ENCODE data around the gene SEPTIN2.
"Not testable (repeated sequence)": the region's sequence is repeated elsewhere in the genome, so short reads cannot be mapped to it uniquely, and the experiment has no call there.

SEPTIN2 gene

GRCh38 chr2:241312082-241312481, 3.6 kb upstream of the SEPTIN2 start:
- H3K4me3 ChIP-seq (ENCODE audit: low read depth, low read length) = no peak overlapping the region
- peak; percentile 47 for DNase-seq (ENCODE audit: low read depth, low spot score)
- in situ Hi-C loops (cut with HindIII; ENCODE audit: low sequenced_read_pairs) = no loop called here

GRCh38 chr2:241313543-241314095, 2.1 kb upstream of the SEPTIN2 start:
- DNase-seq (ENCODE audit: low read depth, low spot score) = no peak
- peak overlapping the region; percentile 90 for H3K4me3 ChIP-seq (ENCODE audit: low read depth, low read length)
- no peak for TF ChIP-seq CTCF (IDR thresholded peaks at IDR 0.05; ENCODE audit: low read depth, low read length)

More at GRCh38 chr2:241312082-241312481, 3.6 kb upstream of the SEPTIN2 start:
- no peak for TF ChIP-seq CTCF (IDR thresholded peaks at IDR 0.05; ENCODE audit: low read depth, low read length)

GRCh38 chr2:241314226-241315092, 1.3 kb upstream of the SEPTIN2 start:
- DNase-seq (ENCODE audit: low read depth, low spot score) = peak; percentile 64
- no peak for TF ChIP-seq CTCF (IDR thresholded peaks at IDR 0.05; ENCODE audit: low read depth, low read length)
- in situ Hi-C loops (cut with HindIII; ENCODE audit: low sequenced_read_pairs) = no loop called here
- H3K4me3 ChIP-seq (ENCODE audit: low read depth, low read length) = peak overlapping the region; percentile 90

More at GRCh38 chr2:241313543-241314095, 2.1 kb upstream of the SEPTIN2 start:
- in situ Hi-C loops (cut with HindIII; ENCODE audit: low sequenced_read_pairs) = no loop called here

GRCh38 chr2:241315093-241315878, 439 bp upstream of the SEPTIN2 start, which contains the start of gene HDLBP:
Gene HDLBP (minus strand): TSS chr2:241315672. CDS start chr2:241266869, 48,803 bp downstream.
- TF ChIP-seq CTCF (IDR thresholded peaks at IDR 0.05; ENCODE audit: low read depth, low read length) = peak; percentile 40
- in situ Hi-C loops (cut with HindIII; ENCODE audit: low sequenced_read_pairs) = no loop called here
- peak within 1 kb of the TSS; percentile 90 for H3K4me3 ChIP-seq (ENCODE audit: low read depth, low read length)
- peak; percentile 100 for DNase-seq (ENCODE audit: low read depth, low spot score)

- in situ Hi-C loops (cut with HindIII; ENCODE audit: low sequenced_read_pairs) = no loop called here
- H3K4me3 ChIP-seq (ENCODE audit: low read depth, low read length) = peak overlapping the region; percentile 90
- DNase-seq (ENCODE audit: low read depth, low spot score) = no peak
- no peak for TF ChIP-seq CTCF (IDR thresholded peaks at IDR 0.05; ENCODE audit: low read depth, low read length)
Measured at GRCh38 chr2:241316825-241317224, 1.1 kb downstream of the SEPTIN2 start.

- H3K4me3 ChIP-seq (ENCODE audit: low read depth, low read length) = peak overlapping the region; percentile 90
- TF ChIP-seq CTCF (IDR thresholded peaks at IDR 0.05; ENCODE audit: low read depth, low read length) = no peak
- in situ Hi-C loops (cut with HindIII; ENCODE audit: low sequenced_read_pairs) = no loop called here
- no peak for DNase-seq (ENCODE audit: low read depth, low spot score)
Measured at GRCh38 chr2:241317391-241317790, 1.7 kb downstream of the SEPTIN2 start.

- DNase-seq (ENCODE audit: low read depth, low spot score); in situ Hi-C loops (cut with HindIII; ENCODE audit: low sequenced_read_pairs); H3K4me3 ChIP-seq (ENCODE audit: low read depth, low read length): not testable (repeated sequence)
Measured at GRCh38 chr2:241318830-241319229, 3.1 kb downstream of the SEPTIN2 start.

Data from astrocyte of the spinal cord (primary cell).